ENCODE results near the gene GOSR2. TPM values are rescaled to one million over a fixed set of nuclear protein-coding genes. Genes with fewer than 3 reads are reported as not detected.

GOSR2 gene
- total and polyA plus RNA-seq, 2 of the 13 experiments (the other 11 are each of a cell fraction or from before 2014, with no cell fraction given), result 61.5 to 63.9 TPM

- TF ChIP-seq, protein P1, sequence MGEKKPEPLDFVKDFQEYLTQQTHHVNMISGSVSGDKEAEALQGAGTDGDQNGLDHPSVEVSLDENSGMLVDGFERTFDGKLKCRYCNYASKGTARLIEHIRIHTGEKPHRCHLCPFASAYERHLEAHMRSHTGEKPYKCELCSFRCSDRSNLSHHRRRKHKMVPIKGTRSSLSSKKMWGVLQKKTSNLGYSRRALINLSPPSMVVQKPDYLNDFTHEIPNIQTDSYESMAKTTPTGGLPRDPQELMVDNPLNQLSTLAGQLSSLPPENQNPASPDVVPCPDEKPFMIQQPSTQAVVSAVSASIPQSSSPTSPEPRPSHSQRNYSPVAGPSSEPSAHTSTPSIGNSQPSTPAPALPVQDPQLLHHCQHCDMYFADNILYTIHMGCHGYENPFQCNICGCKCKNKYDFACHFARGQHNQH (CRISPR knock-in tag; IDR thresholded peaks at IDR 0.05), result peak; percentile 94
- TF ChIP-seq MXI1 (IDR thresholded peaks at IDR 0.05; ENCODE audit: borderline replicate concordance, low read depth, low read length) (peak; percentile 85; the same call in 1 of the 3 replicates), ZFP37 (CRISPR knock-in tag; IDR thresholded peaks at IDR 0.05; ENCODE audit: borderline replicate concordance) (0 out of 2 replicates have a peak, but pooled peaks have one; percentile 73), ZNF138 (CRISPR knock-in tag; IDR thresholded peaks at IDR 0.05; ENCODE audit: low read depth) (no peak; the same call in 1 of the 2 replicates), ZFP36L2 (CRISPR knock-in tag; IDR thresholded peaks at IDR 0.05) (no peak), ZNF558 (CRISPR knock-in tag; IDR thresholded peaks at IDR 0.05; ENCODE audit: borderline replicate concordance) (peak; percentile 96), KDM3A (CRISPR knock-in tag; IDR thresholded peaks at IDR 0.05; ENCODE audit: low read depth) (peak; percentile 69), NFIB (CRISPR knock-in tag; IDR thresholded peaks at IDR 0.05; ENCODE audit: borderline replicate concordance) (no peak), ZMYM2 (CRISPR knock-in tag; IDR thresholded peaks at IDR 0.05) (peak; percentile 34; the same call in 1 of the 2 replicates), NFATC3 (CRISPR knock-in tag; IDR thresholded peaks at IDR 0.05) (no peak; the same call in 1 of the 2 replicates), ZFP36 (IDR thresholded peaks at IDR 0.05; ENCODE audit: borderline replicate concordance, low read depth, low read length, partially characterized antibody) (no peak), NFKBIZ (CRISPR knock-in tag; IDR thresholded peaks at IDR 0.05) (peak; percentile 73; the same call in 1 of the 2 replicates), ZNF160 (CRISPR knock-in tag; IDR thresholded peaks at IDR 0.05) (peak; percentile 77), NFYB (CRISPR knock-in tag; IDR thresholded peaks at IDR 0.05) (peak; percentile 52), POGZ (CRISPR knock-in tag; IDR thresholded peaks at IDR 0.05) (peak; percentile 89), ESRRA (CRISPR knock-in tag; IDR thresholded peaks at IDR 0.05; ENCODE audit: low read depth) (peak; percentile 80; the same call in 1 of the 2 replicates), ATRX (CRISPR knock-in tag; IDR thresholded peaks at IDR 0.05; ENCODE audit: borderline replicate concordance) (no peak), IKZF1 (IDR thresholded peaks at IDR 0.05) (no peak), SIN3B (IDR thresholded peaks at IDR 0.05; ENCODE audit: low read length) (peak; percentile 83), MTA3 (CRISPR knock-in tag; IDR thresholded peaks at IDR 0.05) (no peak), ZNF44 (CRISPR knock-in tag; IDR thresholded peaks at IDR 0.05) (peak; percentile 61; the same call in 1 of the 2 replicates), ZNF124 (CRISPR knock-in tag; IDR thresholded peaks at IDR 0.05) (peak; percentile 68; the same call in 1 of the 2 replicates), HNRNPUL1 (IDR thresholded peaks at IDR 0.05; ENCODE audit: low read depth, low read length) (no peak)
- TF ChIP-seq, protein P2, sequence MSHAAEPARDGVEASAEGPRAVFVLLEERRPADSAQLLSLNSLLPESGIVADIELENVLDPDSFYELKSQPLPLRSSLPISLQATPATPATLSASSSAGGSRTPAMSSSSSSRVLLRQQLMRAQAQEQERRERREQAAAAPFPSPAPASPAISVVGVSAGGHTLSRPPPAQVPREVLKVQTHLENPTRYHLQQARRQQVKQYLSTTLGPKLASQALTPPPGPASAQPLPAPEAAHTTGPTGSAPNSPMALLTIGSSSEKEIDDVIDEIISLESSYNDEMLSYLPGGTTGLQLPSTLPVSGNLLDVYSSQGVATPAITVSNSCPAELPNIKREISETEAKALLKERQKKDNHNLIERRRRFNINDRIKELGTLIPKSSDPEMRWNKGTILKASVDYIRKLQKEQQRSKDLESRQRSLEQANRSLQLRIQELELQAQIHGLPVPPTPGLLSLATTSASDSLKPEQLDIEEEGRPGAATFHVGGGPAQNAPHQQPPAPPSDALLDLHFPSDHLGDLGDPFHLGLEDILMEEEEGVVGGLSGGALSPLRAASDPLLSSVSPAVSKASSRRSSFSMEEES (CRISPR knock-in tag; IDR thresholded peaks at IDR 0.05), result peak; percentile 46; the same call in 1 of the 2 replicates
- TF ChIP-seq, protein P3, sequence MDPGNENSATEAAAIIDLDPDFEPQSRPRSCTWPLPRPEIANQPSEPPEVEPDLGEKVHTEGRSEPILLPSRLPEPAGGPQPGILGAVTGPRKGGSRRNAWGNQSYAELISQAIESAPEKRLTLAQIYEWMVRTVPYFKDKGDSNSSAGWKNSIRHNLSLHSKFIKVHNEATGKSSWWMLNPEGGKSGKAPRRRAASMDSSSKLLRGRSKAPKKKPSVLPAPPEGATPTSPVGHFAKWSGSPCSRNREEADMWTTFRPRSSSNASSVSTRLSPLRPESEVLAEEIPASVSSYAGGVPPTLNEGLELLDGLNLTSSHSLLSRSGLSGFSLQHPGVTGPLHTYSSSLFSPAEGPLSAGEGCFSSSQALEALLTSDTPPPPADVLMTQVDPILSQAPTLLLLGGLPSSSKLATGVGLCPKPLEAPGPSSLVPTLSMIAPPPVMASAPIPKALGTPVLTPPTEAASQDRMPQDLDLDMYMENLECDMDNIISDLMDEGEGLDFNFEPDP (CRISPR knock-in tag; conservative IDR thresholded peaks at IDR 0.05), result no peak
- TF ChIP-seq, protein P4, sequence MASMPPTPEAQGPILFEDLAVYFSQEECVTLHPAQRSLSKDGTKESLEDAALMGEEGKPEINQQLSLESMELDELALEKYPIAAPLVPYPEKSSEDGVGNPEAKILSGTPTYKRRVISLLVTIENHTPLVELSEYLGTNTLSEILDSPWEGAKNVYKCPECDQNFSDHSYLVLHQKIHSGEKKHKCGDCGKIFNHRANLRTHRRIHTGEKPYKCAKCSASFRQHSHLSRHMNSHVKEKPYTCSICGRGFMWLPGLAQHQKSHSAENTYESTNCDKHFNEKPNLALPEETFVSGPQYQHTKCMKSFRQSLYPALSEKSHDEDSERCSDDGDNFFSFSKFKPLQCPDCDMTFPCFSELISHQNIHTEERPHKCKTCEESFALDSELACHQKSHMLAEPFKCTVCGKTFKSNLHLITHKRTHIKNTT (CRISPR knock-in tag; IDR thresholded peaks at IDR 0.05), result no peak
Observed at GRCh38 chr17:46922804-46923635, at the start of gene GOSR2 (continued).

Measured in HepG2 (cell line).